Measurements from ENCODE around the gene ANK3.

GRCh38 chr10:60348982-60349381, 40.7 kb downstream of the ANK3 start:
- TF ChIP-seq CTCF (IDR thresholded peaks at IDR 0.05 in 8 of 11, conservative IDR thresholded peaks at IDR 0.05 in 3 of 11) (no peak), POLR2A (IDR thresholded peaks at IDR 0.05) (no peak)

Data from spleen (tissue), 7 donors.